CD4-positive, alpha-beta T cell treated with Interleukin-12 subunit alpha and Interleukin-12 subunit beta, for 1 hour (primary cell): ENCODE results near the gene NUBPL.
"Not testable (repeated sequence)": the region's sequence is repeated elsewhere in the genome, so short reads cannot be mapped to it uniquely, and the experiment has no call there.

Source experiments
- DNase-seq: peaks from one replicate; pipeline ENCODE4 v3.0.0-alpha.2; 2020

NUBPL gene

DNA sequence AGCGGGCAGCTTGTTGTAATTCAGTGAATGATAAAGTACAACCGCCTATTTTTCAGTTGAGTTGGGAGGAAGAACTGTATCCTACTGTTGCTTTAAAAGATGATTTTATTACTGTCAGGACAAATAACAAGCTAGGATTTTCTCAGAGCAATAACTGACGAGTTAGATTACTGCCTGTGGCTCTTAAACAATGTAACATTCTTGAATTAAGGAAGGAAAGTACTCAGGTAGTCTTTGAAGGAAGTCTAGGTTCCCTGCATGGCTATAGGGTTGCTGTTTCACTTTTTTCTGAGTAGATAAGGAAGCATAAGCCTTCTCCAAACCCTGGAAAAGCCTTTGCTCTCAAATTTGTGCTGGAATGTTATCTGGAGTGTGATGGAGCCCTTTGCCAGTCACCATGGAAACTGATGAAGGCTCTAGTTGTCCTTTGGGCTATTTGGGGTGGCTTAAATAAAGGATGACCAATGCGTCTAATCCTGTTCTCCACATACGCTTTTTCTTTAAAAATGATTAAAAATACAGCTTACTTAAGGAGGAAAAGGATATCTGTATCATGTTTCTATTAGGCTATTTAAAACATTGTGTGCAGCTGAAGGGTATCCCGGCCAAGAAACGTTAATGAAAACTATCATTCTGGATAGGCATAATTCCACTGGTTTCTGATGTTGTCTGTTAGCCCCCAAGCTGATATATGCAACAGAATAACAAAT, 17.7 kb downstream of the NUBPL start:
- DNase-seq: no peak

GRCh38 chr14:31580234-31580633, 19.0 kb downstream of the NUBPL start:
- DNase-seq: no peak

DNA sequence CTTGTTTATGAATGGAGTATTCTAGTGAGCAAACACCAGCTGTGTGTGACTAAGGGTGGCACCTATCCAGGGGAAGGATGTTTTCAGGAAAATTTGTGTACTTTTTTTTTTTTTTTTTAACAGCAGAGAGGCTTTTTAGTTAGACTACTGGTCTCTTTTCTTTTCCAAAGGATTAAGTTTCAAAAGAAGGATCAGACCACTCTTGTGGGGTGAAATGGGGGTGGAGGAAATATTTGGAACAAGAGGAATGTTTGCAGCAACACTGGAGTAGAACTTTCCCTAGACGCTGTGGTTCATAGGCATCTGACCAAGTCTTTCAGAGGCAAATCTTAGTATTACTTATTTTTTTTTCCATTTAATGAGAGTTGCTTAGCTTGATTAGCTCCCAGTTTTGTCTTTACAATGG, 21.1 kb downstream of the NUBPL start:
- no peak for DNase-seq

- no peak for DNase-seq
Measured at GRCh38 chr14:31582836-31583452, 21.7 kb downstream of the NUBPL start.

GRCh38 chr14:31590206-31590605, 29.0 kb downstream of the NUBPL start:
- no peak for DNase-seq

DNA sequence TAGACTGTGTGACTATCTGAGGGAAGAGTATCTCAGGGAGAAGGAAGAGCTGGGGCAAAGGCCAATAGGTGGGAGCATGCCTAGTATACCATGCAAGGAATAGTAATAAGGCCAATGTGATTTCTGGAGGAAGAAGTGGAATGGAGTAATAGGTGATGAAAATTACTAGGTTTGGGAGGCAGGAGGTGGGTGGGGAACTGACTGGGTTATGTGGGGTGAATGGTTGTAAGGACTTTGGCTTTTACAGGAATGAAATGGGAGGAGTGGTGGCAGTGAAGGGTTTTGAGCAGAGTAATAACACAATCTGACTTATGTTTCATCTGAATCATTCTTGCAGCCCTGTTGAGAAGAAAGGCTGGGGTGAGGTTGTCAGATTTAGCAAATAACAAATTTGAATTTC, 30.9 kb downstream of the NUBPL start:
- no peak for DNase-seq

DNA sequence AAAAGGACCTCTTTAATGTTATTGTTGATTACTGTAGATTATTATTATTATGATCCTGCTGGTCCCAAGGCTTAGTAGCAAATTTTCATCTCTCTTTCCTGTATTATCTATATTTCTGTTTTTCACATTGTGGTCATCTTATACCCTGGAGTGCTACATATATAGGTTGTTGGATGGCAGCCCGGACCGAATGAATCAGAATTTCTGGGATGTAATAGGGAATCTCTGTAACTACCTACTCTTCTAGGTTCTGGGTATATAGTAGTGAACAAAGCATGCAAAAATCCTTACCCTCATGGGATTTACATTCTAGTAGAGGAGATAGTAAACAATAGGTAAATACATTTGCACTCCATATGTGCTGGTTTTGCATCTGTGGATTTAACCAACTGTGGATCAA, 31.4 kb downstream of the NUBPL start:
- no peak for DNase-seq

DNA sequence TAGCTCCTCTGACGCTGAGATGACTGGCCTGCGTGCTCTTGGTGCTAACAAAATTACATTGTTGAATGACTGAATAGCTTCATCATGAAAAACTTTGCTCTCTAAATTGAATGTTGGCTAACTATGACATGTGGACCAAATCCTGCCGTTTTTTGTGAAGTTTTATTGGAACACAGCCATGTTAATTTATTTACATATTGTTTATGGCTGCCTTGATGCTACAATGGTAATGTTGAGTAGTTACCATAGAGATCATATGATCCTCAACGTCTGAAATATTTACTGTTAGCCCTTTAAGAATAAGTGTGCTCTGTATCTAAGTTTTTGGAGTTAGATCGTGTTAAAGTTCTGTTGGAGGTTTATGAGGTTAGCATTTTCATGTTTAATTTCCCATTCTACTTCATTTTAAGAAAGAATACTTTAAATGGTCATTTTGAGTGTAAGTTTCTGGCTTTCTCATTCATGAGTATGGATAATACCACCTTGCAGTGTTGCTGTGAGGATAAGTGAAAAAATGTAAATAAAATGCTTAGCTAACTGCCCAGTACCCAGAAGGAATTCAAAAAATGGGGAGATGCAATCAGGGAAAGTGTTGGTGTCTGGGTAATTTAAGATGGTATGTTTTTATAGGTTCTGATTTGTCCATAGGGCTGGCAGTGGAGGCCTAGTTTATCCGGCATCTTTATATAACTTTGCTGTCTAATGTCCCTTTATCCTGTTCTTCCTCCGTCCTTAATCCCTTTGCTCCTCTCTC, 35.3 kb downstream of the NUBPL start:
- no peak for DNase-seq

GRCh38 chr14:31605702-31606101, 44.5 kb downstream of the NUBPL start:
- no peak for DNase-seq

- no peak for DNase-seq
Measured at GRCh38 chr14:31611778-31612433, 50.7 kb downstream of the NUBPL start.

DNA sequence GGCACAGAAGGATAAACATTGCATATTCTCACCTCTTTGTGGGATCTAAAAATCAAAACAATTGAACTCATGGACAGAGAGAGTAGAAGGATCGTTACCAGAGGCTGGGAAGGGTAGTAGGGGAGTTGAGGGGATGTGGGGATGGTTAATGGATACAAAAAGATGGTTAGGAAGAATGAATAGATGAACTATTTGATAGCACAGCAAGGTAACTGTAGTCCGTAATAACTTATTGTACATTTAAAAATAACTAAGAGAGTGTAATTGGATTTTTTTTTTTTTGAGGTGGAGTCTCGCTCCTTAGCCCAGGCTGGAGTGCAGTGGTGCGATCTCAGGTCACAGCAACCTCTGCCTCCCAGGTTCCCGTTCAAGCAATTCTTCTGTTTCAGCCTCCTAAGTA, 52.0 kb downstream of the NUBPL start:
- DNase-seq: no peak

GRCh38 chr14:31618884-31619283, 57.7 kb downstream of the NUBPL start:
- DNase-seq: not testable (repeated sequence)

DNA sequence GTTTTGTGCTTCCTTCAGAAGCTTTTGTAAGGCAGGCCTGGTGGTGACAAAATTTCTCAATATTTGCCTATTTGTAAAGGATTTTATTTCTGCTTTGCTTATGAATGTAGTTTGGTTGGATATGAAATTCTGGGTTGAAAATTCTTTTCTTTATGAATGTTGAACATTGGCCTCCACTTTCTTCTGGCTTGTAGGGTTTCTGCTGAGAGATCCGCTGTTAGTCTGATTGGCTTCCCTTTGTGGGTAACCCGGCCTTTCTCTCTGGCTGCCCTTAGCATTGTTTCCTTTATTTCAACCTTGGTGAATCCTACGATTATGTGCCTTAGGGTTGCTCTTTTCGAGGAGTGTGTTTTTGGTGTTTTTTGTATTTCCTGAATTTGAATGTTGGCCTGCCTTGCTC, 58.2 kb downstream of the NUBPL start:
- no peak for DNase-seq

DNA sequence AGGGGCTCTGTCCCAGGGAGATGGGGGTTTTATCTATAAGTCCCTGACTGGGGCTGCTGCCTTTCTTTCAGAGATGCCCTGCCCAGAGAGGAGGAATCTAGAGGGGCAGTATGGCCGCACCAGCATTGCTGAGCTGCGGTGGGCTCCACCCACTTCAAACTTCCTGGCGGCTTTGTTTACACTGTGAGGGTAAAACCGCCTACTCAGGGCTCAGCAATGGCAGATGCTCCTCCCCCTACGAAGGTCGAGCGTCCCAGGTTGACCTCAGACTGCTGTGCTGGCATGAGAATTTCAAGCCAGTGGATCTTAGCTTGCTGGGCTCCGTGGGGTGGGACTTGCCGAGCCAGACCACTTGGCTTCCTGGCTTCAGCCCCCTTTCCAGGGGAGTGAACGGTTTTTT, 59.7 kb downstream of the NUBPL start:
- DNase-seq: not testable (repeated sequence)

GRCh38 chr14:31622060-31622459, 60.9 kb downstream of the NUBPL start:
- no peak for DNase-seq

- DNase-seq: not testable (repeated sequence)
Measured at GRCh38 chr14:31652900-31653299, 91.7 kb downstream of the NUBPL start.

DNA sequence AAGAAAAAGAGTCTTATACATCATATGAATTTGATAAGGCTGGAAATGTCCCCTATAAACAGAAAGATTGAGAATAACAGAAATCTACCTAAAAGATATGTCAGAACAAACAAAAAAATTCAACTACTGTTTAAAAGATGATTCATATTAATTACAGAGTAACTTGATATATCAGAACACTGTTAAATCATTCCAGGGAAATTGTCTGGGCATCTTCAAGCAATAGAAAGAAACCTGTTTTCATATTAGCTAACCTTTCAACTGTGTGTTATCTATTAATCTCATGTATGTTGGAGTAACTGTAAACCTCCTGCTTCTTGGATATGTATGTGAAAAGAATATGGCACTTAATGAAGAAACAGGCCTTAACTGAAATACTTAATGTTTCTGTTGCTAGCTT, 96.7 kb downstream of the NUBPL start:
- no peak for DNase-seq

- no peak for DNase-seq
Measured at GRCh38 chr14:31659278-31659677, 98.1 kb downstream of the NUBPL start.

DNA sequence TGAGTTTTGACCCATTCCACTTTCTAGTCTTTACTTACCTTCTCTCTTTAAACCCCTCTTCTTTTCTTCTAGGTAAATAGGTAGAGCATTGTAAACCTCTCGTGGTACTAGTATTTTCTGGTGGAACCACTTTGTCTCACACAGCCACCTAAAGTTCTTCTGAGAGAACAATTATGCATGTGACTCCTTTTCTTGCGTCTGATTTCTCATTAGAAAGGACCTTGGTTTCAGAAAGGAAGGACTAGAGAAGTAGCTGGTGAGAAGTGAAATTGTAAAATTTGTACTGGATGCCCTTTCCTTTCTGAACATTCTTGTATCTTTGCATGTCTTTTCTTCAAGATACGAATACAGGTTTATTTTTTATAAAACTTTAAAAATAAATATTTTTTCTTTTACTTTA, 99.0 kb downstream of the NUBPL start:
- DNase-seq: no peak

DNA sequence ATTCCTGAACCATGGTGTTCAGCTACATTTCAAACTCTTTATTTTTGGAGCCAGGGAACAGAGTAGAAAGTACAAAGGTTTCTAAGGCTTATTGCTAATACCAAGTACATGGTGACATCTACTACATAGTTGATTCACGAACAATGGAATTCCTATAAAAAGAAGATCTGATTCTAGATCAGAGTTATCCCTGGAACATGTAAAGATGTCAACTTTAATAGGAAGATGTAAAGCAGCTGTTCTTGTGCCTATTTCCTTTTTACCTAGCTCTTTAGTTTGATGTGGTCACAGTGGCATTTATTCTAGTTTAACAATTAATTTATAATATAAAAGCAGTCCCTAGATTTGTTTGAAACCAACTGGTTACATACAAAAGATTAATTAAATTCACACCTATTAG, 99.5 kb downstream of the NUBPL start:
- DNase-seq: no peak

DNA sequence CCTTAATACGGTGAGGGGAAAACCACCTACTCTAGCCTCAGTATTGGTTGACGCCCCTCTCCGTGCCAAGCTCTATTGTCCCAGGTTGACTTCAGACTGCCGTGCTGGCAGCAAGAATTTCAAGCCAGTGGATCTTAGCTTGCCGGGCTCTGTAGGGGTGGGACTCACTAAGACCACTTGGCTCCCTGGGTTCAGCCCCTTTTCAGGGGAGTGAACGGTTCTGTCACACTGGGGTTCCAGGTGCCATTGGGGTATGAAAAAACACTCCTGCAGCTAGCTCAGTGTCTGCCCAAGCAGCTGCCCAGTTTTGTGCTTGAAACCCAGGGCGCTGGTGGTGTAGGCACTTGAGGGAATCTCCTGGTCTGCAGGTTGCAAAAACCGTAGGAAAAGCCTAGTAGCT, 107.1 kb downstream of the NUBPL start:
- no peak for DNase-seq

- DNase-seq: no peak
Measured at GRCh38 chr14:31672709-31673108, 111.5 kb downstream of the NUBPL start.

DNA sequence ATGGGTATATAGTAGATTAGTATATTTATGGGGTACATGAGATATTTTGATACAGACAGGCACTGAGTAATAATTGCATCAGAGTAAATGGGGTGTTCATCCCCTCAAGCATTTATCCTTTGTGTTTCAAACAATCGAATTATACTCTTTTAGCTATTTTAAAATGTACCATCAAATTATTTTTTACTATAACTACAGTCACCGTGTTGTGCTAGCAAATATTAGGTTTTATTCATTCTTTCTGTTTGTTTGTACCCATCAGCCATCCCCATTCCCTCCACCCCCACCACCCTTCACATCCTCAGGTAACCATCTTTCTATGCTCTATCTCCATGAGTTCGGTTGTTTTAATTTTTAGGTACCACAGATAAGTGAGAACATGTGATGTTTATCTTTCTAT, 115.8 kb downstream of the NUBPL start:
- DNase-seq: no peak

DNA sequence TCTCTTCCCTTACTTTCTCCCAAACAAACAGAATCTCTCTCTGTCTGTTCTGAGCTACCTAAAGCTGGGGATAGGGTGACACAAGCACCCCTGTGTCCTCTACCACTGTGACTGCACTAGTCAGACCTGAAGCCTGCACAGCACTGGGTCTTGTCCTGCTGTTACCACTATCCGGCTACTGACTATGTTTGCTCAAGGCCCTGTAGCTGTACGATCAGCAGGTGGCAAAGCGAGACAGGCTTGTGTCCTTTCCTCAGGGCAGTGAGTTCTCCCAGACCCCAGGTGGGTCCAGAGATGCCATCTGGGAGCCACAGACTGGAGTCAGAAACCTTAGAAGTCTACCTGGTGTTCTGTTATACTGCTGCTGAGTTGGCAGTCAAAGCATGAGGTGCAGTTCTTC, 116.4 kb downstream of the NUBPL start:
- DNase-seq: no peak
